GM10847 (cell line): ENCODE measurements around the gene POMT2.

Experiments
- POLR2A ChIP-seq: IDR thresholded peaks from 2 replicates; pipeline ENCODE4 v1.6.1; 2011; ENCODE audit not compliant: insufficient read length; ENCODE audit errors: extremely low read depth

Gene POMT2

GRCh38 chr14:77267937-77268699, 52.6 kb downstream of the POMT2 start:
- no peak for TF ChIP-seq POLR2A

- TF ChIP-seq POLR2A, result no peak
These were observed 54.3 kb downstream of the POMT2 start for GRCh38 chr14:77266336-77266735.

GRCh38 chr14:77265561-77266335, 54.9 kb downstream of the POMT2 start:
- no peak for TF ChIP-seq POLR2A

- no peak for TF ChIP-seq POLR2A
These were observed 55.5 kb downstream of the POMT2 start for GRCh38 chr14:77265187-77265515.

- TF ChIP-seq POLR2A, result no peak
These were observed 56.1 kb downstream of the POMT2 start for GRCh38 chr14:77264466-77265186.

GRCh38 chr14:77260631-77261030, 60.1 kb downstream of the POMT2 start:
- TF ChIP-seq POLR2A, result no peak

- TF ChIP-seq POLR2A, result no peak
These were observed 60.5 kb downstream of the POMT2 start for GRCh38 chr14:77260199-77260598.

- TF ChIP-seq POLR2A, result no peak
These were observed 61.5 kb downstream of the POMT2 start for GRCh38 chr14:77259025-77259715.

GRCh38 chr14:77258566-77258965, 62.1 kb downstream of the POMT2 start:
- TF ChIP-seq POLR2A, result no peak

GRCh38 chr14:77257700-77258099, 63.0 kb downstream of the POMT2 start:
- no peak for TF ChIP-seq POLR2A

GRCh38 chr14:77256694-77257093, 64.0 kb downstream of the POMT2 start:
- no peak for TF ChIP-seq POLR2A

- TF ChIP-seq POLR2A, result no peak
These were observed 67.1 kb downstream of the POMT2 start for GRCh38 chr14:77253333-77254190.

GRCh38 chr14:77251870-77252269, 68.8 kb downstream of the POMT2 start:
- TF ChIP-seq POLR2A, result no peak

GRCh38 chr14:77250927-77251326, 69.8 kb downstream of the POMT2 start:
- TF ChIP-seq POLR2A, result no peak
